ENCODE data around the gene CALD1.

GRCh38 chr7:134844200-134844599 is 64.8 kb downstream of the CALD1 start:
- no peak for TF ChIP-seq CTCF (IDR thresholded peaks at IDR 0.05; ENCODE audit: low read depth, low read length, missing input control)
- no peak for TF ChIP-seq GABPA (IDR thresholded peaks at IDR 0.05 in 1 of 2, conservative IDR thresholded peaks at IDR 0.05 in 1 of 2)
- no peak for TF ChIP-seq ATF3 (IDR thresholded peaks at IDR 0.05)
- TF ChIP-seq HNF4A (conservative IDR thresholded peaks at IDR 0.05): no peak
- TF ChIP-seq TAF1 (conservative IDR thresholded peaks at IDR 0.05): no peak
- TF ChIP-seq ZBTB33 (IDR thresholded peaks at IDR 0.05): no peak
- TF ChIP-seq RAD21 (IDR thresholded peaks at IDR 0.05): no peak
- TF ChIP-seq, protein P1, sequence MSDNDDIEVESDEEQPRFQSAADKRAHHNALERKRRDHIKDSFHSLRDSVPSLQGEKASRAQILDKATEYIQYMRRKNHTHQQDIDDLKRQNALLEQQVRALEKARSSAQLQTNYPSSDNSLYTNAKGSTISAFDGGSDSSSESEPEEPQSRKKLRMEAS (IDR thresholded peaks at IDR 0.05): no peak
- no peak for TF ChIP-seq HNF4G (IDR thresholded peaks at IDR 0.05)
- no peak for TF ChIP-seq JUND (IDR thresholded peaks at IDR 0.05)
- TF ChIP-seq YY1 (IDR thresholded peaks at IDR 0.05): no peak
- no peak for TF ChIP-seq FOXA1 (IDR thresholded peaks at IDR 0.05)
- no peak for TF ChIP-seq NR2F2 (IDR thresholded peaks at IDR 0.05)
